Cardiac fibroblast (primary cell): Measurements from ENCODE around the gene TMEM164.

Source experiments
- DNase-seq, 2 donors: peaks; one replicate each; pipeline versions ENCODE4 v3.0.0 to v3.0.0-alpha.2; 2010; ENCODE audit warnings: low read depth in 2 of 2
- H3K4me3 ChIP-seq, 2 donors: replicated peaks in 1 of 2; 1 replicate in 1 of 2; 2 replicates in 1 of 2; pipeline ENCODE4 v1.5.1; 2011; ENCODE audit warnings: low read depth in 2 of 2, low read length in 2 of 2, mild to moderate bottlenecking in 2 of 2, moderate library complexity in 1 of 2
- CTCF ChIP-seq: IDR thresholded peaks from one replicate; pipeline ENCODE4 v1.5.1; 2011; ENCODE audit warnings: low read depth, mild to moderate bottlenecking, low read length, inconsistent platforms

The TMEM164 gene

GRCh38 chrX:110055616-110056015, 52.7 kb downstream of the TMEM164 start:
- DNase-seq, result peak in 1 of 2 donors; percentile 35
- no peak overlapping the region for H3K4me3 ChIP-seq
- TF ChIP-seq CTCF, result no peak

- no peak for TF ChIP-seq CTCF
- H3K4me3 ChIP-seq, result no peak overlapping the region
- DNase-seq, result peak in 1 of 2 donors; percentile 40
Observed at GRCh38 chrX:110056419-110056818, 53.5 kb downstream of the TMEM164 start.

GRCh38 chrX:110059410-110059809, 56.5 kb downstream of the TMEM164 start:
- no peak for DNase-seq
- TF ChIP-seq CTCF, result no peak
- no peak overlapping the region for H3K4me3 ChIP-seq

GRCh38 chrX:110060317-110060716, 57.4 kb downstream of the TMEM164 start:
- no peak overlapping the region for H3K4me3 ChIP-seq
- no peak for TF ChIP-seq CTCF
- DNase-seq, result no peak

- peak; percentile 27 to 38 for DNase-seq
- TF ChIP-seq CTCF, result no peak
- no peak overlapping the region for H3K4me3 ChIP-seq
Observed at GRCh38 chrX:110060846-110061537, 58.1 kb downstream of the TMEM164 start.

GRCh38 chrX:110062919-110063318, 60.0 kb downstream of the TMEM164 start:
- no peak overlapping the region for H3K4me3 ChIP-seq
- TF ChIP-seq CTCF, result no peak
- no peak for DNase-seq

- H3K4me3 ChIP-seq, result no peak overlapping the region
- TF ChIP-seq CTCF, result no peak
- no peak for DNase-seq
Observed at GRCh38 chrX:110066488-110067225, 63.7 kb downstream of the TMEM164 start.
